GM19043 (cell line): Measurements from ENCODE around the gene MRPL14.
"Not testable (repeated sequence)": the region's sequence is repeated elsewhere in the genome, so short reads cannot be mapped to it uniquely, and the experiment has no call there.

Experiments
- ATAC-seq: cut with Tn5 transposase; IDR thresholded peaks from one replicate; pipeline ENCODE4 v1.9.1; 2021; ENCODE audit warnings: low read depth; ENCODE audit not compliant: unreplicated experiment

Gene MRPL14

DNA sequence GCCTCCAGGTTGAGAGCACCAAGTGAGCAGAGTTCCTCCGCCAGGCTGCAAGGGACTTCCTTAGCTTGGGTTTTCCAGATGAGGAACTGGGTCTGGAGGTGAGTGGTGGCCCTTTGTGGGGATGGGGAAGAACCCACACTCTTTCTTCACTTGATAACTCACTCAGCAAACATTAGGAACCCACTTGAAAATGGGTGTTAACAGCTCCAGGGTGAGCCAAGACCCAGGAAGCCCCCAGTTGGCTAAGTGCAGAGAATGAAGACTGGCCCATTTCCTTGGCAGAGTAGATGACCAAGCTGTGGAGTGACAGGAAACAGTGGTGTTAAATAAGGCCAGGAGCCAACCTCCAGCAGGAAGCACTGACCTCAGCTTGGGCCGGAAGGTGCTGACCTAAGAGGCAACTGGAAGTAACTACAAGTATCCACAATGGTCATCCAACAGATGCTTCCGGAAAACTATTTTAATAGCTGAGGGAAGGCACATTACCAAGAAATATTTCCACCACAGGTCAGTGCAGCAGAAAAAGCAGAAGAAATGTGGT, 22.7 kb downstream of the MRPL14 start:
- no peak for ATAC-seq

DNA sequence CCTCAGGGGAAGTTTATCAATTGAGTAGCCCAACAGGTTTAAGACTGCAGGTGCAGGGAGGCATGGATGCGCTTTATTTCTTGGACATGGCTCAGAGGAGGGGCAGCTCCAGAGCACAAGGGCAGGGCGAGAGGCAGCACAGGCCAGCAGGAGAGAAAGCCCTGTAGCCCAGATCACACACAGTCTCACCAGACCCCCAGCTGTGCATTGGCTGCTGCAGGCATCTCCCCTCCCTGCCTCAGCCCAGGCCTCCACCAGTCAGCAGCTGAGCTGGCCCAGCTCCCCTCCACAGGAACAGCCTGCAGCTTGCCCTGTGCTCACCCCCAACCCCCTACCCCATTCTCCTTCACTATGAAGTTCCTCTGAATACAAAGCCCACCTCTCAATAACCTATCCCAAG, 24.7 kb downstream of the MRPL14 start:
- ATAC-seq = no peak

DNA sequence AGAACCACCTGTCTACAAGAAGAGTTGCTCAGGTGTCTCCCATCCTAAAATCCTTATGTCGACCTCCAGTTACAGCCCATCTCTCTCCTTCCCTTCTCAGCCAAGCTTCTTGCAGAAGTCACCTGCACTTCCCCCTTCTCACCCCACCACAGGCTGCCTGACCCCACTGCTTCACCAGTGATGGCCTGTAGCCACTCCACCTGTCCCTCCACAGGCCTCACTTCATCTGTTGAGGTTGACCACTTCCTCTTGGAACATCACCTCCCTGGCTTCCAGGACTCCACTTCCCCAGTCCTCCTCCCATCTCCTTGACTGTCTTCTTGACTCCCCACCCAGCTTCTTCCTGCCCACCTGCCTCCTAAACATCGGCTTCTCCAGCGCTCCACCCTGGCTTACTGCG, 25.4 kb downstream of the MRPL14 start:
- ATAC-seq = no peak

DNA sequence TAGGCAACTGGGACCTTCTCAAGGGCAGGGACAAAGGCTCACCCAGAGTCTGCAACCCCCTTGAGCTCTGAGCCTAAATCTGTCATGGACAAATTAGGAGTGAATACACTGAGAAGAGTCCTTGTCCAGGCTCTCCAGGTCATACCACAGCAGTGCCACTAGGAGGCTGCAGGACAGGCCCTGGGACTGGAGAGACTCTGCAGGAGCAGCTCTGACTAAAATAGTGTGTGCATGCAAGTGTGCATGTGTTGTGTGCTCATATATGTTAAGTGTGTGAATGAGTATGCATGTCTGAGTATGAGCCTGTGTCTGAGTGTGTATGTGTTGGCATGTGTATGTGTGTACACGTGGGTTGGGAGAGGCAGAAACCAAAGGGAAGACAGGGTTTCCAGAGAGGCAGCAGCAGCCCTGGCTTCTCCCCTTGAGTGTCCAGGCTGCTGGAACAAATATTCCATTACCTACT, 27.1 kb downstream of the MRPL14 start:
- no peak for ATAC-seq

DNA sequence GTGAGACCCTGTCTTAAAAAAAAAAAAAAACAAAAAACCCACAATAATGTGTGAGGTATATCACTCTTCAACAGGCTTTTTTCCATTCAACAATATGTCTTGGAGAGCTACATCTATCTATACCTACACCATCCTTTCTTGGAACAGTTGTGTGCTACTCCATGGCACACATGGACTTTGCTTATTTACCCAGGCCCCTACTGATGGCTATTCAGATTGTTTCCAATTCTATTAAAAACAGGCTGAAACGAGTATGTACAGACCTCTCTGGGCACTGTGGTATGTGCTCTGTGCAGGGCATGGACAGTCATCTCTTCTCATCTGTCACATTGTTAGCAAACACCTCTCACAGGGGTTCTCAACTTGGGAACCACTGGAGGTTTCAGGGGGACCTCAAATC, 28.1 kb downstream of the MRPL14 start:
- ATAC-seq = no peak

DNA sequence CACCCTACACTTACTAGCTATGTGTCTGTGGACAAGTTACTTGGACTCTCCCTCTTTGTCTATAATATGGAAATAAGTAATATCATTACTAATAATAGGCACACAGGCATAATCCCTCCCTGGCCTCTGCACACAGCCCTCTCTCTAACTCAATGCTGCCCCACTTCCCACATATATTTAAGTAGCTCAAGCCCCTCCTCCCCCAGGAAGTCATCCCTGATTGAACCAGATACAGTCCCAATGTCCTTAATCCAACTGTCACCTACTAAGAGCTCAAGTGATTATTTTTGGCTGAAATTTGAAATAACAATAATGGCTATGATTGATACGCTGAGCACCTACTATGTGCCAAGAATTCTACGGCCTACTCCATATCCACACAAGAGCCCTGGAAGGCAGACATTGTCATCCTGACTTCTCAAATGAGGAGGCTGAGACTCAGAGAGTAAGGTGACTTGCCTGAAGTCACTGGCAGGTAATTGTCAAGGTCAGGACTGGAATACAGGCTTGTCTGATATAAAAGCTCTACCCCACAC, 29.4 kb downstream of the MRPL14 start:
- ATAC-seq = no peak

DNA sequence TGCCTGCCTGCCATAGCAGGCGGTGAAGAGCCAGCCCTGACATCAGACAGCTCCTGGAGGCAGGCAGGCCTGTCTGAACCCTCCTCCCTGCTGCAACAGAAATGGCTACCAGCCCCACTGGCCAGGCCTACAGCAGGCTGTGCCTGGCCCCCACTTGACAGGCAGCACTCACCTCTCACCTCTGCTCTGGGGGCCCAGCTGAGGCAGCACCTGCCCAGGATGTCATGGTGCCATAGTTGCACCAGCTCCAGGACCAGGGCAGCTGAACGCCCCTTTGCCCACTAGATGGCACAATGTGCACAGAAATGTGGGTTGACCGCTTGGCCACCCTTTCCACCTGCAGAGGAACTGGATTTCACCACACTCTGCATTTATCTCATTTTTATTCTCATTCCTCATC, 30.6 kb downstream of the MRPL14 start:
- no peak for ATAC-seq

DNA sequence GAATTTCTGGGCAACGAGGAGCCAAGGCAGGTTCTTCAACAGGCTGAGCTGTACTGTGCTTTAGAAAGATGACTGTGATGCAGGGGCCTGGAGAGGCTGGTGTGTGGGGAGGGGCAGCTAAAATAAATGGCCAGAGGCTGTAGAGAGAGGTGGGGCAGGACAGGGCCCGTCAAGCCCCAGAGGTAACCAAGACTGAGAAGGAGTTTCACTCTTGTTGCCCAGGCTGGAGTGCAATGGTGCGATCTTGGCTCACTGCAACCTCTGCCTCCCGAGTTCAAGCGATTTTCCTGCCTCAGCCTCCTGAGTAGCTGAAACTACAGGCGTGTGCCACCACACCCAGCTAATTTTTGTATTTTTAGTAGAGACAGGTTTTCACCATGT, 32.0 kb downstream of the MRPL14 start:
- ATAC-seq = not testable (repeated sequence)

DNA sequence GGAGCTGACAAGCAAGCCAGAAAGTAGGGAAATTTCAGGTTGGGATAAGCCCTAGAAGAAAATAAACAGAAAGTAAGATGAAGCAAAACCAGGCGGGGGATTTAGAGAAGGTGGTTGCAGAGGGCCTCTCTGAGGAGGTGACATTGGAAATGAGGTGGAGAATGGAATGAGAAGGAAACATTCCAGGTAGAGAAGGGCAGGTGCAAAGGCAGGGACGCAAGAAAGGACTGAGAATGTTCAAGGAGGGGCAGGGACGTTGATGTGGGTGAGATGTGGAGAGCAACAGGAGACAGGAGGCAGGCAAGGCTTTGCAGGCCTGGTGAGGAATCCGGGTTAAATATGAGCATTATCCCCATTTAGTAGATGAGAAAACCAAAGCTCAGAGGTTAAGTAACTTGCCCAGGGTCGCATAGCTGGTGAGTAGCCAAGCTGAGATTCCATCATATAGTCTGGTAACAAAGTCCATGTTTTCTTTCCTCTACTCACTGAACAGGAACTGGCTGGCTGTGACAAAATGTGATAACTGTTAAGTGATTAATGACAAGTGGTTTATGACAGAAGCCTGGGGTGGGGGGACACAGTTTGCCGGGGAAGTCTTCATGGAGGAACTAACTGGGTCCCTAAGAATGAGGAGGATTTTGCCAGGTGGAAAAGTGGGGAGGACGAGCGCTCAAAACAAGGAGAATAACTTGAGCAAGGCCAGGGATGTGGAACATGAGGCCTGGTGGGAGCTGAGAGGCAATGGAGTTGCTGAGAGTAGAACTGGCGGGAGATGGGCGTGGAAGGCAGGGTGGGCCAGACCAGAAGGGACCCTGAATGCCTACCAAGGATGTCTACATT, 32.6 kb downstream of the MRPL14 start:
- no peak for ATAC-seq

DNA sequence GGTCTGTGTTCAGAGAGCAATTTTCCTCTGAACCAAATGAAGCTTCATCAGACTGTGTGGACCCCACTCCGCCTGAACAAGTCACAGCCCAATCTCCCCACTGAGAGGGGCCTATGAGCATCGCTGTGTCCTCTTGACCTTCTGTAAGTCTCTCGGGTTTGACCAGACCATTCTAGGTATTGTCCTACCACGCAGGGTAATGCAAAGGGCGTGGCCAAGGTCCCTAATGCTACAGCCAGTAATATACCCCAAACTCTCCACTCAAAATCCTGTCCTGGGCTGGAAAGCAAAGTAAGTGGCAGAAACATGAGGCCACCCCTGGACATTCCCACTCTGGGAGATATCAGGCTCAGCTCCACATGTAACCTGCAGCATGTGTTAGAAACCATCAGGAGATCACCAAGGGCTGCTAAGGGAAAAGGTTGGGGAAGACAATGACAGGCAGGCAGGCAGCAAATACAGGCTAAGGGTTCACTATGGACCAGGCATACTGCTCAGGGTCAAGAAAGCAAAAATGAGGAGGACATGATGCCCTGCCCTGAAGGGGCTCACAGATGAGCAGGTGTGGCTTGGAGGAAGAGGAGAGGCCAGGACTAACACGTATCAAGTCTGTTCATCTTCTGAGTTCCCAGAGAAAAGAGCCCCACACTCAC, 33.4 kb downstream of the MRPL14 start:
- ATAC-seq = no peak

DNA sequence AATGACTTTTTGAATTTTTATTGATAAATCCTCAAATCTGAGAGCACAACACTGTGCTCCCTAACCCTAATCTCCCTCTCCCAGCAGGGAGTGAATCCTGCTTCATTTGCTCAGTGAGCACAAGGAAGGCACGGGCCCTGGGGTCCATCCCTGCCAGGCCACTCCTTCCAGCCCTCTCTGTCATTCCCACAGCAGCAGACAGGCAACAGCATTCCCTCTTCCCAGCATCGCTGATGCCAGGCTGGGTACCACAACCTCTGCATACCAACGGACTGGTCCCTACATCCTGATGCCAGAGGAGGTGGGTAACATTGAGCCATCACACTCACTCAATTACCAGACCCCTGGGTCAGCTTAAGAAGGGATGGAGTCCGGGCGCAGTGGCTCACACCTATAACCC, 34.2 kb downstream of the MRPL14 start:
- no peak for ATAC-seq

DNA sequence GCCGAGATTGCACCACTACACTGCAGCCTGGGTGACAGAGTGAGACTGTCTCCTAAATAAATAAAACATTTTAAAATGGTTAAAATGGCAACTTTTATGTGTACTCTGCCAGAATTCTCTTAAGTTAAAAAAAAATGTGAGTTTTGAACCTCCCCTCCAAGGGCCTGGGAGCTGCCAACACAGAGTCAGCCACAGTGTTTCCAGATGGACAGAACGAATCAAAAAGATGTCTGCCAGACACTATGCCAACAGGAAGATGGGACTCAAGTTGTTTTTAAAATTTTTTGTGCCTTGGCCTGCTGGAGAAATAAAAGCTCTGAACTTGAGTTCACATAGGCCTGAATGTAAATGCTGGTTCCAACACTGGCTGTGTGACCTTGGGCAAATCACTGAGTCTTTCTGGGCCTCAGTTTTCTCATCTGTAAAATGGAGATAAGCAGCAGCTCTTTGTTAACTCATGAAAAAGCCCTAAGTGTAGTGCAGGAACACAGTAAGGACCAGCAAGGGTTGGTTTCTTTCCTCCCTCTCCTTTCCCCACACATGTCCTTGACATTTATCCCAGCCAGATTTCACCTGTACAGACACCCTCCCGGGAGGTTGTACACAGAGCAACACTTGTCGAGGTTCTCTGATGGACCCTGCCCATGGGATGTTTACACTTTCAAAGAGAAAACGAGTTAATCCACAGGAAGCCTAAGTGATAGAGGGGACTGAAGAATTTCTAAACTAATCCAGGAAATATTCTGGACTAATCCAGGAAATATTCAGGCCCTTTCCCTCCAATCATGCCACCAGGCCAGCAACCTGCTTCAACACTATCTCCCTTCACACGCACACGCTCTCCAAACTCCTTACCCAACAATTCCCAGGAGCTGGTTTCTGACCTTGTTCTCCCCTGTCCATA, 35.0 kb downstream of the MRPL14 start:
- ATAC-seq = no peak

DNA sequence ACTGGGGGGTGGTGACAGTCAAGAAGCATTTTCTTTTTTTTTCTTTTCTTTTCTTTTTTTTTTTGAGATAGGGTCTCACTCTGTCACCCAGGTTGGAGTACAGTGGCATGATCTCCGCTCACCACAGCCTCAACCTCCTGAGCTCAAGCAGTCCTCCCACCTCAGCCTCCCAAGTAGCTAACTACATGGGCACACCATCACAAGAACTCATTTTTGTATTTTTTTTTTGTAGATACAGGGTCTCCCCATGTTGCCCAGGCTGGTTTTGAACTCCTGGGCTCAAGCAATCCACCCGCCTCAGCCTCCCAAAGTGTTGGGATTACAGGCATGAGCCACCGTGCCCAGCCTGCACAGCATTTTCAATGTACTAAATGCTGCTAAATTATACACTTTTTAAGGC, 35.9 kb downstream of the MRPL14 start:
- ATAC-seq = not testable (repeated sequence)

DNA sequence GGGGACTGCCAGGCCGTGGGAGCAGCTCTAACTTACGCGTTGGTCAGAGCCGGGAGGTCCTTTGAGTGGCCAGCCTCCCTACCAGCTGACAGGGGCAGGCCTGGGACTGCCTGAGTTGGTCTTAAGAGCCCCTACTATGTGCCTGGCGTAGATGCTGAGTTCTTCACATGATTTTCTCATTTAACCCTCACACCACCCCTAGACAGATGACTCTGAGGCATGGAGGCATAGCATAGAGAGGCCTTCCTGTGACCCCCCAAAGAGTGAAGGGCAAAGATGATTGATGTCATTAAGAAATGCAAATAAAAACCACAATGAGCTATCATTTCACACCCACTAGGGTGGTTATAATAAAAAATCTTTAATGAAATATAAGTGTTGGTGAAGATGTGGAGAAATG, 36.8 kb downstream of the MRPL14 start:
- ATAC-seq = no peak

DNA sequence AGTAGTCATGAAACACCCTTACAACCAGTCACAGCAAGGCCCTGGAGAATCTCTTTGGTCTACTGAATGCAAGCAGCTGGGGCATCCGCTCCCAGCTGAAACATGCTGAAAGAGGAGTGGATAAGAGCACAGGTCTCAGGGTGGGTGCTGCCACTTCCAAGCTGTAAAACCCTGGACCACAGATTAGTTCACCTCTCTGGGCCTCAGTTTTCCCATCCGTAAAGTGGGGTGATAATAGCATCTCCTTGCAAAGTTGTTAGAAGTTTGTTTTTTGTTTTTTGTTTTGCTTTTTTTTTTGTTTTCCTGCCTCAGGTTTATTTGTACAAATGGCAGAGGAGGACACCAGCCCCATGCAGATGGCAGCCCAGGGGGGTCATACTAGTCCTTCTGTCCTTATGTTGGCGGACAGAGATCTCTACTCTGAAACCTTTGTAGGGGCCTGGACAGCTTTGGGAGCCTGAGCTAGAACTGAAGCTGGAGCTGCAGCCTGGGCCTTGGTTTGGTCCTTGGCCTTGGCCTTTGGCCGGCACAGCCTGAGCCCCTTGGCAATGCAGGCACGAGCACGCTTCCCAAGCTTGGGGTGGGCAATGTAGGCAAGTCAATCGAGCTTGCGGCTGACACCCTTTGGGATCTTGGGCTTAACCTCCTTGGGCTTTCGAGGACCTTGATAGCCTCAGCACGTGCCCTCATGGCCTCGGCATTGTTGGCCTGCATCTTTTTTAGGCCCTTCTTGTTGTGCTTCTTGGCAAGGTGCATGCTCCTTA, 38.2 kb downstream of the MRPL14 start:
- no peak for ATAC-seq

DNA sequence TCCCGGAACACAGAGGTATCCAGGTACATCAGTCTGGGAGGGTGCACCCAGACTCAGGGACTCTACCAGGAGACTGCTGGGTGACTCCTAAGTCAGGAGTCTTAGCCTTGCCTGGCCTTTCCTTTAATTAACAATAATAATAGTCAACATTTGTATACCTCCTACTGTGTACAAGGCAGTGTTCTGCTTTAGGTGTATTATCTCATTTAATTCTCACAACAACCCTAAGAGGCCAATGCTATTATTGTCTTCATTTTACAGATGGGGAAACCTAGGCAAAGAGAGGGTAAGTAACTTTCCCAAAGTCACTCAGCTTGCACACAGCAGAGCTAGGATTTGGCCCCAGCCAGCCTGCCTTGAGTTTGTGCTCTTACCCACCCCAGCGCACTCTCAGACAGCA, 39.6 kb downstream of the MRPL14 start:
- ATAC-seq = no peak

DNA sequence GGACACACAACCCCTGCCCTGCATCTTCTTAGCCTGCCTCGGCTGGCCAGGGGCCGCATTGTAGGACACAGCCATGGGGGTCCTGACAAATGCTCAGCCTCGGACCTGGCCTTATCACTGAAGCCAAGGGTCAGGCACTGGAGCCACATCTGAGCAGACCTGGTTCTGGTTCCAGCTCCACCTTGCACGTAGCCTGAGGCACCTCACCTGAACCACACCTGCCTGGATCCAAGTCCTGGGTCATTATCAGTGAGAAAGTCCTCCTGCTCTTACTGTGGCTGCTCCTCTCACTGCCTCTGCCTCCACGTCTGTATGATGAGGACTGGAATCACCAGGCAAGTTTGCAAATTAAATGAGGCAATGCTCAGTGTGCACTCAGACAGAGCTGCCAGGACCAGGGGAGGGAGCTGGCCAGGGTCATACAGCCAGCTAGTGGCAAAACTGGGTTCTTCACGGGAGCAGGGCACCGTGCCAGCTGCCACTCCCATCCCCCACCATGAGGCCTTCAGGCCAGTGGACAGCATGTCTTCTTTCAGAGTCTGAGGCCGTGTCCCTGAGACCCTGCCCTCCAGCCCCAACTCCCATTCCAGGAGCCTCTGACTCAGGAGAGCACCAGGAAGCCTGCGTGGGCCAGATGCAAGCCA, 40.2 kb downstream of the MRPL14 start:
- ATAC-seq = no peak

DNA sequence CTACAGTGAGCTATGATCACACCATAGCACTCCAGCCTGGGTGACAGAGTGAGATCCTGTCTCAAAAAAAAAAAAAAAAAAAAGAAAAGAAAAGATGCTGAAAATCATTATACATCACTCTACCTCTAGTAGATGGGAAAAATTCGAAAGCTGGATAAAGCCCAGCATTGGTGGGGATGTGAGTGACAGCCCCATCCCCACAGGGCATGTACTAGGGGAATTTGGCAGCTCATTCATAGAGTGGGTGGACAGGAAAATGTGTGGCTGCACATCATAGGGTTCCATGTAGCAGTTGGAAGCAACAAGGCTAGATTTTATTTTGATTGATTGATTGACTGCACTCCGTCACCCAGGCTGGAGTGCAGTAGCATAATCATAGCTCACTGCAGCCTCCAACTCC, 42.0 kb downstream of the MRPL14 start:
- ATAC-seq = no peak

DNA sequence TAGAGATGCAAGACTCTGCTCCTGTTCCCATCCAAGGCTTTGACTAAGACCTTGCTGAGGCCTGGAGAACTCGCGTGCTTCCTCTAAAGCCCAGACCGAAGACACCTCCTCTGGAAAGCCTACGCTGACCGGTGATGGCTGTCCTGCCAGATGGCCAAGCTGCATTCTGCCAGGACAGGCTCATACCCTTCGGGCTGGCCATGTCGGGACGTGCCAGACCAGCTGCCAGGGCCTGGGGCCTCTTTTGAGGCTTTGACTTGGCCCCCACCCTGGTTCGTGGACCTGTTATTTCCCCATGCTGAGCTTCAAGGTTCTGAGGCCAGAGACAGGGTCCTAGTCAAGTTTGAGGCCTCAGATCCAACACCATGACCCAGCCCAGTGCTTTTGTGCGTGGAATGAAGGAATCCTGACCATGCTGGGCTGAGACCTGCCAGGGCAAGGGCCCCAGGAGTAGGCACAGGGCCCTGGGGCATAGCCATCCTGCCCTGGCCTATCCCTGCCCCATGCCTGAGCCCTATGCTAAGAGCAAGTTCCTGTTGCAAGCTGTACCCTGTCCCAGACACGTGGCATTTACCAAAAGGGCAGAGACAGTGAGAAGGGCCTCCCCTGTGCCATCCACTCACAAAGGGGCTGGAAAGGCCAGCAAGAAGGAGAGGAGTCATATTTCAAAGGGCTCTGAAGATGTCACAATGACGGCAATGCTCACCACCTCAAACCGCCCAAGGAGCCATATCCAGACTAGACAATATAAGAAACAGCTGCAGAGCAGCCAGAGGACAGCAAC, 42.8 kb downstream of the MRPL14 start:
- ATAC-seq = no peak
